HG03442 (cell line): Measurements from ENCODE around the gene WDR70.
A peak's percentile ranks its signal among the peaks of the same experiment; 100 is the strongest.
"Not testable (repeated sequence)": the region's sequence is repeated elsewhere in the genome, so short reads cannot be mapped to it uniquely, and the experiment has no call there.

ENCODE experiments used
- ATAC-seq: cut with Tn5 transposase; IDR thresholded peaks from one replicate; pipeline ENCODE4 v1.9.1; 2021; ENCODE audit warnings: mild to moderate bottlenecking, moderate library complexity; ENCODE audit not compliant: unreplicated experiment

Gene WDR70

DNA sequence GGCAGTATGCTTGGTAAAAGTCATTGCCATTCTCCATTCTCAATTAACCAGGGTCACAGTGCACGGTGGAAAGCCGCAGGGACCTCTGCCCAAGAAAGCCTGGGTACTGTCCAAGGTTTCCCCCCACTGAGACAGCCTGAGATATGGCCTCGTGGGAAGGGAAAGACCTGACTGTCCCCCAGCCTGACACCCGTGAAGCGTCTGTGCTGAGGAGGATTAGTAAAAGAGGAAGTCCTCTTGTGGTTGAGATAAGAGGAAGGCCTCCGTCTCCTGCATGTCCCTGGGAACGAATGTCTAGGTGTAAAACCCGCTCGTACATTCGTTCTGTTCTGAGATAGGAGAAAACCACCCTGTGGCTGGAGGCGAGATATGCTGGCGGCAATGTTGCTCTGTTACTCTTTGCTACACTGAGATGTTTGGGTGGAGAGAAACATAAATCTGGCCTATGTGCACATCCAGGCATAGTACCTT lies 293.0 kb downstream of the WDR70 start:
- peak; percentile 95 for ATAC-seq

DNA sequence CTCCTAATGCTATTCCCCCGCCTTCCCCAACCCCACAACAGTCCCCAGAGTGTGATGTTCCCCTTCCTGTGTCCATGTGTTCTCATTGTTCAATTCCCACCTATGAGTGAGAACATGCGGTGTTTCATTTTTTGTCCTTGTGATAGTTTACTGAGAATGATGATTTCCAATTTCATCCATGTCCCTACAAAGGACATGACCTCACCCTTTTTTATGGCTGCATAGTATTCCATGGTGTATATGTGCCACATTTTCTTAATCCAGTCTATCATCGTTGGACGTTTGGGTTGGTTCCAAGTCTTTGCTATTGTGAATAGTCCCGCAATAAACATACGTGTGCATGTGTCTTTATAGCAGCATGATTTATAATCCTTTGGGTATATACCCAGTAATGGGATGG lies 295.2 kb downstream of the WDR70 start:
- not testable (repeated sequence) for ATAC-seq

DNA sequence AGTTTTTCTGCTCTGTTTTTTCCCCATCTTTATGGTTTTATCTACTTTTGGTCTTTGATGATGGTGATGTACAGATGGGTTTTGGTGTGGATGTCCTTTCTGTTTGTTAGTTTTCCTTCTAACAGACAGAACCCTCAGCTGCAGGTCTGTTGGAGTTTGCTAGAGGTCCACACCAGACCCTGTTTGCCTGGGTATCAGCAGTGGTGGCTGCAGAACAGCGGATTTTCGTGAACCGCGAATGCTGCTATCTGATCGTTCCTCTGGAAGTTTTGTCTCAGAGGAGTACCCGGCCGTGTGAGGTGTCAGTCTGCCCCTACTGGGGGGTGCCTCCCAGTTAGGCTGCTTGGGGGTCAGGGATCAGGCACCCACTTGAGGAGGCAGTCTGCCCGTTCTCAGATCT lies 300.2 kb downstream of the WDR70 start:
- ATAC-seq, result not testable (repeated sequence)

DNA sequence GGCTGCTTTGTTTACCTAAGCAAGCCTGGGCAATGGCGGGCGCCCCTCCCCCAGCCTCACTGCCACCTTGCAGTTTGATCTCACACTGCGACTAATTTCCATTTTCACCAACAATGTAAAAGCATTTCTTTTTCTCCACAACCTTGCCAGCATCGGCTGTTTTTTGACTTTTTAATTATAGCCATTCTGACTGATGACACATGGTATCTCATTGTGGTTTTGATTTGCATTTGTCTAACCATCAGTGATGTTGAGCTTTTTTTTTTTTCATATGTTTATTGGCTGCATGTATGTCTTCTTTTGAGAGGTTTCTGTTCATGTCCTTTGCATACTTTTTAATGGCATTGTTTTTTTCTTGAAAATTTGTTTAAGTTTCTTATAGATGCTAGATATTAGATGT lies 300.8 kb downstream of the WDR70 start:
- ATAC-seq, result not testable (repeated sequence)

DNA sequence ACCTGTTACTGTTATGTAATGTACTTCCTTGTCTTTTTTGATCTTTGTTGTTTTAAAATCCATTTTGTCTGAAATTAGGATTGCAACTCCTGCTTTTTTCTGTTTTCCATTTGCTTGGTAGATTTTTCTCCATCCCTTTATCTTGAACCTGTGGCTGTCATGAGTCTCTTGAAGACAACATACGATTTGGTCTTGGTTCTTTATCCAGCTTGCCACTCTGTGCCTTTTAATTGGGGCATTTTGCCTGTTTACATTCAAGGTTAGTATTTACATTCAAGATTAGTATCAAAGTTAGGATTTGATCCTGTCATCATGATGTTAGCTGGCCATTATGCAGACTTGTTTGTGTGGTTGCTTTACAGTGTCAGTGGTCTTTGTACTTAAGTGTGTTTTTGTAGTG lies 304.0 kb downstream of the WDR70 start:
- no peak for ATAC-seq

DNA sequence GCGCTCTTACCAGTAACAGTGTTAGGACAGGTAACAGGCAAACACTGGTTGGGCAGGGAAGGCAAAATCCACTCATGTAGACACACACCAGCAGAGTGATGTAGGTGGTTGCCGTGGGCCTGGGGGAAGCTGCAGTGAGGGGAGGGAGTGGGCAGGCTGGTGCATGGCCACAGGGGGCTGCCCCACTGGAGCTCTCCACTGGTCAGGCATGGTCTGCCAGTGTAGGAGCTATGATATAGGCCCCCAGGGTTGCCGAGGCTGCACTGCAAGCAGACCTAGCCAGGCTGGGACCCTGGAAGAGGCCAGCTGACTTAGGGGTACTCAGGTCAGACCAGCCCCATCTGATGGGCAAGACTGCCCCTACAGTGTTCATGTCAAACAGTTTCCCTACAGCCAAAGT lies 306.1 kb downstream of the WDR70 start:
- no peak for ATAC-seq

DNA sequence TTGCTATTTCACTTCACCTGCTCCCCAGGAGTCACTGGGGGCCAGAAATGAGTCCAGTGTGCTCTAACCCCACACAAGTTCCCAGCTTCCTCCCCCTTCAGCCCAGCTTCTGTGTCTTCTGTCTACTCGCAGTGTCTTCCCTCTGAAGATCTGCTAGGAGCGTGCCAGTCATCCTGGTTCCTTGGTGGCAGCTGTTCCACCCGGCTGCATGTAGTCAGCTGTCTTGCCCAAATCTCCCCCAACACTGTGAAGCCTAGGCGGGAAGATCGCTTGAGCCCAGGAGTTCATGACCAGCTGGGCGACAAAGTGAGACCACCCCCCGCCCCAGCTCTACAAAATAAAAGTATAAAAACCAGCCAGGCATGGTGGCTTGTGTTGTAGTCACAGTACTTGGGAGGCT lies 306.7 kb downstream of the WDR70 start:
- no peak for ATAC-seq

DNA sequence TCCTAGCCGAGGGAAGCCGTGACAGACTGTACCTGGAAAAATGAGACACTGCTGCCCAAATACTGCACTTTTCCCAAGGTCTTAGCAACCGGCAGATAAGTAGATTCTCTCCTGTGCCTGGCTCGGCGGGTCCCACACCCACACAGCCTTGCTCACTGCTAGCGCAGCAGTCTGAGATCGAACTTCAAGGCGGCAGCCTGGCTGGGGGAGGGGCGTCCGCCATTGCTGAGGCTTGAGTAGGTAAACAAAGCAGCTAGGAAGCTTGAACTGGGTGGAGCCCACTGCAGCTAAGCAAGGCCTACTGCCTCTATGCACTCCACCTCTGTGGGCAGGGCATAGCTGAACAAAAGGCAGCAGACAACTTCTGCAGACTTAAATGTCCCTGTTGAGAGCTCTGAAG lies 309.8 kb downstream of the WDR70 start:
- not testable (repeated sequence) for ATAC-seq

DNA sequence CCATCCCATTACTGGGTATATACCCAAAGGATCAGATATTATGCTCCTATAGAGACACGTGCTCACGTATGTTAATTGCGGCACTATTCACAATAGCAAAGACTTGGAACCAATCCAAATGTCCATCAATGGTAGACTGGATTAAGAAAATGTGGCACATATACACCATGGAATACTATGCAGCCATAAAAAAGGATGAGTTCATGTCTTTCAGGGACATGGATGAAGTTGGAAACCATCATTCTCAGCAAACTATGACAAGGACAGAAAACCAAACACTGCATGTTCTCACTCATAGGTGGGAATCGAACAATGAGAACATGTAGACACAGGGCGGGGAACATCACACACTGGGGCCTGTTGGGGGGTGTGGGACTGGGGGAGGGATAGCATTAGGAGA lies 315.2 kb downstream of the WDR70 start:
- not testable (repeated sequence) for ATAC-seq

DNA sequence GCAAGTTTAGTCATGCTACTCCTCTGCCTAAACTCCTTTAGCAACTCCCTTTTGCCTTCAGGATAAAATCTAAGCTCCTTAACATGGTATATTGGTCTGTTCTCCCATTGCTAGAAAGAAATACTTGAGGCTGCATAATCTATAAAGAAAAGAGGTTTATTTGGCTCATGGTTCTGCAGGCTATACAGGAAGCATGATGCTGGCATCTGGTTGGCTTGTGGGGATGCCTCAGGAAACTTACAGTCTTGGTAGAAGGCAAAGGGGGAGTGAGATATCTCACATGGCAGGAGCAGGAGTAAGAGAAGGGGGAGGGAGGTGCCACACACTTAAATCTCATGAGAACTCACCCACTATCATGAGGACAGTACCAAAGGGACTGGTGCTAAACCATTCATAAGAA lies 315.7 kb downstream of the WDR70 start:
- no peak for ATAC-seq

DNA sequence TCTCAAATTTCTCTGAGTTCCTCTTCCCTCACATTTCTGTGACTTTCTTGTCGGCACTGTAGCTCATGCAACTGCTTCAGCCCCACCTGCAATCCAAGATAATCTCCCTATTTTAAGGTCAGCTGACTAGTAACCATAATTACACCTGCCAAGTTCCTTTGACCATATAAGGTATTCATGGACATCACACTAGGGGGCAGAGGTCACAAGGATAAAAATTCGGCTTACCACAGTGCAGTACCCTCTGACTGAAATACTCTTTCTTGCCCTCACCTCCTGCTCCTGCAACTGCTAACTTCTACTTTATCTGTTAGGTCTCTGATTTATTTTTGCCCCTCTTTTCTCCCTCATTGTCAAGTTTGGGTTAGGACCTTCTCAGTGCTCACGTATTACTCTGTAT lies 316.5 kb downstream of the WDR70 start:
- ATAC-seq, result no peak

DNA sequence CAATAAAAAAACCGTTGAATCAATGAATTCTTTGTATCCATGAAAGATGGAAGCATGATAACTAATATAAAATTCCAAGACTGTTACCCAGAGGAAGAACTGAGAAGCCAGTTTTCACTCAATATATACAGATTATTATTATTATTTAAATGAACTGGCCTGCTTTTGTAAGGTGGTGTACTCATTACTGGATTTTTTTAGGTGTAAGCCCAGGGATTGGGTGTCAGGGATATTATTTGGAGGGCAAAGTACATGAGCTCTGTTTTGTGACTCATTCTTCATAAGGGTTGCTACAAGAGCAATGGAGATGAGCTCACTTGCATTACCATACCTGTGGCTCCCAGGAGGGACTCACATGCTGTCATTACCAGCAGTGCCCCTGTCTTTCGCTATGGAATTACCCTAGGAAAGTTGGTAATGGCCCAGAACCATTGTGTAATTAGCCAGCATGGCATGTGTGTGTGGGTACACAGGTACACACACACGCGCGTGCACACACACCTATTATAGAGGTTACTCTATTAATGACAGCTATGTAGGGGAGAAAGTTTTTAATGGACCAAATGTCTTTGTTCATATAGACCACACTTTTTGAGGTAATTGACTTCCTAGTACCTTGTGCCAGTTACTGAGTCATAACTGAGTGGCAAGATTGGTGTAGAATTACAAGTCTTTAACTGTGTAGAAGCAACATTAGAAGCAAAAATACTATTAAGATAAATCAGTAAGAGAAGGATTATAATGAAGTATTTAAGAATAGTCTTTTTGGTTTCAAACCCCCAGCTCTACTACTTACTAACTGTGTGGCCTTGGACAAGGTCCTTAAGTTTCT lies 317.3 kb downstream of the WDR70 start:
- no peak for ATAC-seq

DNA sequence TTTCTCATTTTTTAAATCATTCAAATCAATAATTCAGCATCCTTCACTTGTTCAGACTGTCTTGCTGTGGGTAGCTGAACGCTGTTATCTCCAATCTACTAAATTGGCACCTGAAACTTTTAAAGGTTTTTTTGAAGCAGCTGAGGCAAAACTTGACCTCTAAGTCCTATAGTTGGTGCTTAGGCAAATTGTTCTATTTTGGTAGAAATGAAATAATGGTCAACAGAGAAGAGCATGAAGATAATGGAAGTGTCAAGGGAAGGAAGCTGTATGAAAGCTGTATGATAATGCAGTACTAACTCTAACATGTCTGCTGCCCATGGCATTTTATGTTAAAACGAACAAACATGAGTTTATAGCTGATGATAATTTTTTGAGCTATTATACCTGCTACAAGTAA lies 322.8 kb downstream of the WDR70 start:
- no peak for ATAC-seq

DNA sequence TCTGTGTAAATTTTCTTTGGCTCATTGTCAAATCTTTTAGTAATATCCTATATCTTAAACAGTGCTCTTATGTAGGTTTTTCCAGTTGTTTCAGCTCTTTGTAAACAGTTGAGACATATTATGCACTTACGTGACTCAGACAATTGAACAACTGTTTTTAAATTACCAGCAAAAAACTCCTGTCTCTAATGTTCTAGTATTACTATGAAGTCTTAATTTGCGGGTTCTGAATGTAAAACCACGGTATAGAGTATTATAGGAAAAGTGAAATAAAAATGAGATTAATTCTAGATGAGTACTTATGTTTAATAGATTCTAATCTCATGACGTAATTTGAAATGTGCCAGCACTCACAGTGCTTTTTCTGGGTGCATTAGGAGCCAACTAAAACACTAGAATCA lies 324.7 kb downstream of the WDR70 start:
- ATAC-seq, result no peak

DNA sequence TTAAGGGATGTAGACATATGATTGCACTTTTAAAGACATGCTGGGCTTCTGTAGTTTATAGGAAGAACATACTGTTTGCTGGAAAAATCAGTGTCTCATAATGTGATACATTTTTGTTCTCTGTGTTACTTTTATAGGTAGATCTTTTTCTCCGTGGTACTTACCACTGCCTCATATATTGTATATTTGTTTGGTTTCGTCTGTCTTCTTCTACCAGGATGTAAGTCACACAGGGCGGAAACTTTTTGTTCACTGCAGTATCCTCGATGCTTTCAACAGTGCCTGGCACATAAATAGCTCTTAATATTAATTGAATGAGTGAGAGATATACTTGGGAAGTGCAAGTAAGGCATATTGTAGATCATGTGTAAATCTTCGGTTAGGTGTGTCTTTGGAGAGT lies 325.3 kb downstream of the WDR70 start:
- ATAC-seq, result no peak

DNA sequence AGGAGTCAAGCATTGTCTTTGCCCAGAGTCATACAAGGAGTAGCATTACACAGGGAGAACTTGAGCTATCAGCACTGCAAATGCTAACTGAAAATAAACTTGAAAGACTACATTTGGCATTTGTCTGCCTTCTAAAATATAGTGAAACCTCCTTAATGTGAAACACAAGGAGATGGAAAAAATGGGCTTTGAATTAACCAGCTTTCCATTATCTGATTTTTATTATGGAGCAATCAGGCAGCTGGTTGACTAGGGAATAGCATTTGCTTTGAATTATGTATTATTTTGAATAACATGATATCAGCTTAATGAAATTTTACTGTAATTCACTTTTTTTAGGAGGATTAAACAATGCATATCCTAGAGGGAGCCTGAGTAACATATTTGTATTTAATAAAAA lies 329.9 kb downstream of the WDR70 start:
- no peak for ATAC-seq

DNA sequence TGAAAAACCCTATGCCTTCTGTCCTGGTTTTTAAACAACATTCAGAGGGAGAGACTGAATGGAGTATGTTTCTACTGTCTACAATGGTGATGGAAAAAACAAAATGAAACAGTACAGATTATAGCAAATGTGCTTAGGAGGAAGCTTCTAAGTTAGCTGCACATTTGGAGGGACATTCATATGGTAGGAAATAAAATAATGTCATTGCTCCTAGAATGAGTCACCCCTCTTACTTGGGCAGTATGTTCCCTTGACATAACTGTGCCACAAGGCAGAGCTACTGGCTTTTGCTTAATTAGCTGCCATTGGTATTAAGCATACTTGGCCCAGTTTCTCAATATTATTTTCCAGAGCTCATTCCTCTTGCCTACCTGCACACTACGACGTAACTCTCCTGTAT lies 331.8 kb downstream of the WDR70 start:
- ATAC-seq, result no peak

DNA sequence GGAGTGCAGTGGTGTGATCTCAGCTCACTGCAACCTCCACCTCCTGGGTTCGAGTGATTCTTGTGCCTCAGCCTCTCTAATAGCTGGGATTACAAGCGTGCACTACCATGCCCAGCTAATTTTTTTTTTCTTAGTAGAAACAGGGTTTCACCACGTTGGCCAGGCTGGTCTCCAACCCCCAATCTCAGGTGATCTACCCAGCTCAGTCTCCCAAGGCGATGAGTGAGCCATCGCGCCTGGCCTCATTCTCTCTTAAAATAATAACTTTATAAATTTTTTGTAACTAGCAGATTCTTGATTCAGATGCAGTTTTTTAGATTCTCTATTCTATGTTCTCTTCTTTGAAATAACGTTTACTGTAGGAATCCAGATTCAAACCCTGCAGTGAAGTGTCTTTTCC lies 333.6 kb downstream of the WDR70 start:
- ATAC-seq, result no peak

DNA sequence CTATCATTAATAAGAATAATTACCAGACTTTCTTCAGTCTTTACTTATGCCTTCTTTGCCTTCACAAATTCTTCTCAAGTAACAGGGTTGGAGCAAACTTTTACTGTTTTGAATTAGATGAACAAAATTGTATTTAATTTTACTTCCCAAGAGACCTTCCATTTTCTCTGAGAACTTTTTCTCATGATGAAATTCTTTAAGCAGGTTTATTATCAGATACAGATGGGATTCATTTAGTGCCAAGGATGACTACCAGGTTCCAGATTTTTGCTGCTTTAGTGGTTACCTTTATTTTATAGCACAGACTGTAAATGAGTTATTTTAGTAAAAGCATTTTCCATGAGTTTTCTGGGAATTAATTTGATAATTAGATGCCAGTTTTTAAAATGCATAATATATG lies 335.6 kb downstream of the WDR70 start:
- ATAC-seq, result no peak

DNA sequence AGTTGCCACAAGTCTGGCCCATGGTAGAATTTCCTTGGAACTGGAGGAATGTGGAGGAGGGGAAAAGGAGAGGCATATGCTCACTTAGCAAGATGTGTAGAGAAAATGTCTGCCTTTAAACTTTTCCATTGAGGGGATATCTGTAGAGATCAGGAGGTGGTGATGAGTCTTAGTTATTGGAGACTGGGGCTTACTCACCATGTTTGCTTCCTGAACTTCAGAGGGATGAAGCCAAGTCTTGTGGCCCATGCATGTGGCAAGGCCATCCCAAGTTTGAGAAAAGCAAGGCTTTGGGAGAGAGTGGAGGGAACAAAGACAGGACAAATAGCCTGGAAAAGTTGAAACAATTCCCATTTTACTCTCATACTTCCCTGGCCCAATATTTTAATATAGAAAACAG lies 336.2 kb downstream of the WDR70 start:
- no peak for ATAC-seq

DNA sequence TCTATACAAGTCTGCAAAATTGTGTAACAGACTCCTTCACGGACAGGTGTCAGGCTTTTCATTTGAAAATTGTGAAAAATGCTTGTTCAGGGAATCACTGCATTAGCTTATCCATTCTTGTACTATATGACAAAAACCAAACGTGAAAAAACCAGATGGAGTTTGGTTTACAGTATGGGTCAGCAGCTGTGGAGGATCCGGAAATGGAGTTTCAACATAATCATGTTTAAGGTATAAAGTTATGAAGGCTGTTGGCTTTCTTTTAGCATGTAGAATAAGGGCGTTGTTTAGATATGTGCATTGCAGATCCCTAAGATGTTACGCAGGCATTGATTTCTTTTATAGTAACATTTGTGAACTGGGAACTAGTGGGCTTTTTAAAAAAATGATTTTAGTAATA lies 336.9 kb downstream of the WDR70 start:
- ATAC-seq, result no peak

DNA sequence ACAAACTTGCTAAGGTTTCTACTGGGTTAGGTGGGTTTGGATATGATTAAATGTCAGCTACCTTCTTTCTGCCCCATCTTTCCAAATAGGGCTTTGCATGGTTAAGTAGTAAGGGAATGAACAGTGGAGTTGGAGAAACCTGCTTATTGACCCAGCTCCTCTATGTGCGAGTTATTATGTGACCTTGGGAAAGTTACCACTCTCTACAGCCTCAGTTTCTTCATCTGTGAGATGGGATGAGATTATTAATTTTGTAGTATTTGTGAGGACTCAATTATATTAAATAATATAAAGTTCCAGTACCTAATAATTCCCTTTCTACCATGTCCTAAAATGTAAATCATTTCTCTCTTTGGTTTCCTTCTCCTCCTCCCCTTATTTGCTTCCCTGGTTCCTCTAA lies 337.3 kb downstream of the WDR70 start:
- no peak for ATAC-seq

DNA sequence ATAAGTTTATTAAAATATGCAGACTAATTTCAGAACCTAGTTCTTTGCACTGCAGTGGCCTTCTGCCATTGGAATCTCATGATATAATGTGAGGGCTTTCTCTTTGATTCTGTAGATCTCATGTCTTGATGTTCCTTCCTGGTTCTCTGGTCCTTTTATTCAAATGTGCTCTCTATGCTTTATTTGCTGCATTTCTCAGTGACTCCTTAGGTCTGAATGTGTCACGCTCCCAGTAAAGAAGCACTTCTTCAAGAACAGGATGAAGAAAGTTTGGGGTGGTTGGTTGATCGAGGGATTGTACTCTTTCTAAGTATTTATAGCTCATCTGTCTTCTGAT lies 338.1 kb downstream of the WDR70 start:
- ATAC-seq, result no peak
